ENCODE data around the gene NPIPB4. TPM values are rescaled to one million over a fixed set of nuclear protein-coding genes. Genes with fewer than 3 reads are reported as not detected.

Gene NPIPB4
- polyA plus RNA-seq, 1 experiment, result 16.8 TPM

Small RNAs within 50 kb of the gene (small RNA-seq; reads per million reads assigned to genes)
- gene AC092375.3 (ENCODE audit: insufficient read length, low read depth), result not detected

Other genes starting within 250 kb of the NPIPB4 start
- gene IGSF6, start 205.1 kb downstream of the NPIPB4 start, polyA plus RNA-seq (2011; rRNA removed), result not detected in 2 replicates
- gene OTOA, start 193.8 kb downstream of the NPIPB4 start, polyA plus RNA-seq (2011; rRNA removed), result not detected in 2 replicates
- 209 and 245 TPM in 2 replicates for gene UQCRC2, start 95.6 kb upstream of the NPIPB4 start, polyA plus RNA-seq (2011; rRNA removed)
- not detected in 2 replicates for gene PDZD9, start 143.4 kb upstream of the NPIPB4 start, polyA plus RNA-seq (2011; rRNA removed)
- gene MOSMO, start 150.4 kb upstream of the NPIPB4 start, polyA plus RNA-seq (2011; rRNA removed), result 15.6 and 15.8 TPM in 2 replicates
- not detected in 2 replicates for gene VWA3A, start 234.8 kb upstream of the NPIPB4 start, polyA plus RNA-seq (2011; rRNA removed)